ELF-1 (cell line): ENCODE measurements around the gene NKX3-2.

Experiments
- DNase-seq: peaks from one replicate; pipeline ENCODE4 v3.0.0-alpha.2; 2016; ENCODE audit warnings: low read depth, low spot score

The NKX3-2 gene

GRCh38 chr4:13545394-13545808, 1.1 kb upstream of the NKX3-2 start:
- no peak for DNase-seq

GRCh38 chr4:13544606-13545393, 492 bp upstream of the NKX3-2 start:
- DNase-seq = peak; percentile 96

- DNase-seq = no peak
Observed at GRCh38 chr4:13543032-13543838, 1.1 kb downstream of the NKX3-2 start.

GRCh38 chr4:13542577-13543031, 1.7 kb downstream of the NKX3-2 start:
- DNase-seq = no peak

GRCh38 chr4:13541720-13542576, 2.4 kb downstream of the NKX3-2 start:
- peak; percentile 85 for DNase-seq

- no peak for DNase-seq
Observed at GRCh38 chr4:13541176-13541604, 3.1 kb downstream of the NKX3-2 start.

GRCh38 chr4:13540446-13541175, 3.7 kb downstream of the NKX3-2 start:
- no peak for DNase-seq

- DNase-seq = no peak
Observed at GRCh38 chr4:13539619-13540445, 4.5 kb downstream of the NKX3-2 start.

GRCh38 chr4:13539047-13539618, 5.2 kb downstream of the NKX3-2 start:
- DNase-seq = no peak

- no peak for DNase-seq
Observed at GRCh38 chr4:13538427-13538973, 5.8 kb downstream of the NKX3-2 start.

- no peak for DNase-seq
Observed at GRCh38 chr4:13537832-13538177, 6.5 kb downstream of the NKX3-2 start.

GRCh38 chr4:13537011-13537831, 7.1 kb downstream of the NKX3-2 start:
- DNase-seq = no peak

- no peak for DNase-seq
Observed at GRCh38 chr4:13536607-13537006, 7.7 kb downstream of the NKX3-2 start.

GRCh38 chr4:13535708-13536361, 8.5 kb downstream of the NKX3-2 start:
- no peak for DNase-seq

- no peak for DNase-seq
Observed at GRCh38 chr4:13535118-13535517, 9.2 kb downstream of the NKX3-2 start.

- DNase-seq = no peak
Observed at GRCh38 chr4:13534344-13535063, 9.8 kb downstream of the NKX3-2 start.

GRCh38 chr4:13533670-13534343, 10.5 kb downstream of the NKX3-2 start:
- no peak for DNase-seq
